DOHH2 (cell line): ENCODE measurements around the gene RALGAPA2.

Experiments
- CTCF ChIP-seq: fragments of 200-600 bp; sonication (generic); IDR thresholded peaks from one replicate; pipeline ENCODE4 v1.5.1; 2014; ENCODE audit warnings: antibody characterized with exemption, mild to moderate bottlenecking, low read depth, low read length; ENCODE audit not compliant: poor library complexity, severe bottlenecking
- EZH2phosphoT487 ChIP-seq: fragments of 200-600 bp; sonication (generic); IDR thresholded peaks from 2 replicates; pipeline ENCODE4 v1.6.1; 2017; ENCODE audit warnings: borderline replicate concordance, mild to moderate bottlenecking, antibody characterized with exemption, low read length, moderate library complexity, mixed read lengths

- TF ChIP-seq CTCF (no peak), EZH2phosphoT487 (no peak)
Measured at GRCh38 chr20:20359628-20360027, 352.8 kb downstream of the RALGAPA2 start.
